ENCODE data around the gene SLF2. TPM values are rescaled to one million over a fixed set of nuclear protein-coding genes. Genes with fewer than 3 reads are reported as not detected.

The SLF2 gene
- total RNA-seq, 1 donor from 2014 or later = 20.3 TPM

- DNase-seq (ENCODE audit: low read depth) (no peak), FAIRE-seq (peak; percentile 5)
- H3K27me3 Mint-ChIP-seq (ENCODE audit: low read depth, unreplicated experiment) = peaks cover 12% of the 10 kb centered on the region
- peak overlapping the region; percentile 30 for H3K4me3 Mint-ChIP-seq (ENCODE audit: unreplicated experiment)
- TF ChIP-seq EZH2 (IDR thresholded peaks at IDR 0.05; ENCODE audit: insufficient read depth, low read length) = no peak
- no peak for TF ChIP-seq CTCF (IDR thresholded peaks at IDR 0.05; ENCODE audit: insufficient read depth, low read depth, low read length)
- Histone ChIP-seq H3K9ac (ENCODE audit: low read length) (peak overlapping the region; percentile 42), H3K79me2 (ENCODE audit: insufficient read depth, low read length) (no peaks in the 10 kb centered on the region), H3K27ac (ENCODE audit: low read depth, low read length) (peak overlapping the region; percentile 35), H2AFZ (ENCODE audit: low read depth, low read length) (no peak overlapping the region), H3K4me2 (ENCODE audit: low read length) (peak overlapping the region; percentile 51), H3K36me3 (ENCODE audit: insufficient read depth, low read length) (no peaks in the 10 kb centered on the region), H3K9me3 (ENCODE audit: insufficient read depth, low read depth, low read length) (no peaks in the 10 kb centered on the region), H3K4me1 (ENCODE audit: insufficient read depth, low read length) (peaks cover 38% of the 10 kb centered on the region), H4K20me1 (ENCODE audit: insufficient read depth, low read length) (peaks cover 2% of the 10 kb centered on the region), H3K4me3 (ENCODE audit: insufficient read depth, low read depth, low read length) (no peak overlapping the region), H3K27me3 (ENCODE audit: insufficient read depth, low read length) (no peaks in the 10 kb centered on the region)
- H3K9me3 Mint-ChIP-seq (ENCODE audit: unreplicated experiment) = no peaks in the 10 kb centered on the region
- H3K4me1 Mint-ChIP-seq (ENCODE audit: low read depth, unreplicated experiment) = peaks cover 21% of the 10 kb centered on the region
- H3K27ac Mint-ChIP-seq (ENCODE audit: unreplicated experiment) = peak overlapping the region; percentile 35
- H3K36me3 Mint-ChIP-seq (ENCODE audit: low read depth, unreplicated experiment) = no peaks in the 10 kb centered on the region
Observed at GRCh38 chr10:101013365-101013825, 100.6 kb downstream of the SLF2 start.

- H3K9me3 Mint-ChIP-seq (ENCODE audit: unreplicated experiment) = no peaks in the 10 kb centered on the region
- Histone ChIP-seq H3K36me3 (ENCODE audit: insufficient read depth, low read length) (no peaks in the 10 kb centered on the region), H3K27me3 (ENCODE audit: insufficient read depth, low read length) (no peaks in the 10 kb centered on the region), H3K4me3 (ENCODE audit: insufficient read depth, low read depth, low read length) (no peak overlapping the region), H2AFZ (ENCODE audit: low read depth, low read length) (no peak overlapping the region), H3K4me1 (ENCODE audit: insufficient read depth, low read length) (peaks cover 43% of the 10 kb centered on the region), H3K9ac (ENCODE audit: low read length) (no peak overlapping the region), H3K27ac (ENCODE audit: low read depth, low read length) (no peak overlapping the region), H4K20me1 (ENCODE audit: insufficient read depth, low read length) (peaks cover 2% of the 10 kb centered on the region), H3K9me3 (ENCODE audit: insufficient read depth, low read depth, low read length) (no peaks in the 10 kb centered on the region), H3K4me2 (ENCODE audit: low read length) (no peak overlapping the region), H3K79me2 (ENCODE audit: insufficient read depth, low read length) (no peaks in the 10 kb centered on the region)
- no peak for FAIRE-seq
- peaks cover 21% of the 10 kb centered on the region for H3K4me1 Mint-ChIP-seq (ENCODE audit: low read depth, unreplicated experiment)
- H3K27ac Mint-ChIP-seq (ENCODE audit: unreplicated experiment) = peak overlapping the region; percentile 59
- peaks cover 2% of the 10 kb centered on the region for H3K36me3 Mint-ChIP-seq (ENCODE audit: low read depth, unreplicated experiment)
- DNase-seq (ENCODE audit: low read depth) = no peak
- peak overlapping the region; percentile 20 for H3K4me3 Mint-ChIP-seq (ENCODE audit: unreplicated experiment)
- H3K27me3 Mint-ChIP-seq (ENCODE audit: low read depth, unreplicated experiment) = peaks cover 14% of the 10 kb centered on the region
- TF ChIP-seq EZH2 (IDR thresholded peaks at IDR 0.05; ENCODE audit: insufficient read depth, low read length) (no peak), CTCF (IDR thresholded peaks at IDR 0.05; ENCODE audit: insufficient read depth, low read depth, low read length) (peak; percentile 91)
Observed at GRCh38 chr10:101014230-101014884, 101.6 kb downstream of the SLF2 start.

Small RNAs within 50 kb of the gene (microRNA-seq; reads per million reads assigned to microRNA genes)
- gene MIR608 = not detected

Other genes with a start within 250 kb of the SLF2 start
- 0.23 and 0.60 TPM in 2 replicates for gene PAX2, start 167.4 kb upstream of the SLF2 start, total RNA-seq
- gene SEMA4G, start 56.5 kb downstream of the SLF2 start, total RNA-seq = 5.9 and 7.1 TPM in 2 replicates
- gene MRPL43, start 74.5 kb downstream of the SLF2 start, total RNA-seq = 61.3 and 75.1 TPM in 2 replicates
- 12.9 TPM in 2 replicates for gene TWNK, start 74.6 kb downstream of the SLF2 start, total RNA-seq
- gene LZTS2, start 86.8 kb downstream of the SLF2 start, total RNA-seq = 69.9 and 73.9 TPM in 2 replicates
- 2.2 and 4.5 TPM in 2 replicates for gene PDZD7, start 118.2 kb downstream of the SLF2 start, total RNA-seq
- 59.2 and 68.3 TPM in 2 replicates for gene SFXN3, start 118.3 kb downstream of the SLF2 start, total RNA-seq
- gene KAZALD1, start 149.0 kb downstream of the SLF2 start, total RNA-seq = 8.1 and 9.6 TPM in 2 replicates
- gene TLX1, start 218.3 kb downstream of the SLF2 start, total RNA-seq = not detected in 2 replicates